Activated T-helper 17 cell treated with anti-CD3 and anti-CD28 coated beads, Interleukin-2, amount 50 U/mL, for 72 hours (primary cell): ENCODE measurements around the gene LRBA. TPM values are rescaled to one million over a fixed set of nuclear protein-coding genes. Genes with fewer than 3 reads are reported as not detected.
A peak's percentile ranks its signal among the peaks of the same experiment; 100 is the strongest.

ENCODE experiments used
- ATAC-seq: fragments of 150-1000 bp; cut with Tn5 transposase; replicated peaks from 2 replicates; pipeline ENCODE4 v1.10.0; 2021; ENCODE audit warnings: mild to moderate bottlenecking, moderate library complexity
- H3K27ac Mint-ChIP-seq: one replicate; pipeline ENCODE4 v1.8.0; 2022; ENCODE audit warnings: mixed read lengths
- H3K27me3 Mint-ChIP-seq: one replicate; pipeline ENCODE4 v1.8.0; 2022; ENCODE audit warnings: mixed read lengths
- H3K36me3 Mint-ChIP-seq: one replicate; pipeline ENCODE4 v1.8.0; 2022; ENCODE audit warnings: low read depth, mild to moderate bottlenecking, mixed read lengths
- H3K4me1 Mint-ChIP-seq: one replicate; pipeline ENCODE4 v1.8.0; 2022; ENCODE audit warnings: mixed read lengths
- H3K4me3 Mint-ChIP-seq: one replicate; pipeline ENCODE4 v1.8.0; 2022; ENCODE audit warnings: mild to moderate bottlenecking, mixed read lengths
- H3K9me3 Mint-ChIP-seq: one replicate; pipeline ENCODE4 v1.8.0; 2022; ENCODE audit warnings: mixed read lengths
- total RNA-seq, 2 donors: library from RNA; stranded (reverse); gene quantifications; one replicate each; pipeline ENCODE4 v1.2.3, GENCODE V29; 2022

Gene LRBA
- total RNA-seq, 2 donors from 2014 or later, result 65.2 to 83.4 TPM

DNA sequence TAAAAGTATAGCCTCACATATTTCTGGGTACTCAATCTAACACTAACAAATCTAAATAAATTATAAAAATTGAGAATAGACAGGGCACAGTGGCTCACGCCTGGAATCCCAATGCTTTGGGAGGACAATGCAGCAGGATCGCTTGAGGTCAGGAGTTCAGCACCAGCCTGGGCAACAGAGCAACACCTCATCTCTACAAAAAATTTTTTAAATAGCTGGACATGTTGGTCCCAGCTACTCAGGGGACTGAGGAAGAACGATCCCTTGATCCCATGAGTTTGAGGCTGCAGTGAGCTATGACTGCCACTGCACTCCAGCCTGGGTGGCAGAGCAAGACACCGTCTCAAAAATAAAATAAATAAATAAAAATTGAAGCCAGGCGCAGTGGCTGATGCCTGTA, 192.7 kb downstream of the LRBA start:
- no peak overlapping the region for H3K4me3 Mint-ChIP-seq
- H3K4me1 Mint-ChIP-seq, result peaks cover 29% of the 10 kb centered on the region
- peaks cover 67% of the 10 kb centered on the region for H3K36me3 Mint-ChIP-seq
- no peak for ATAC-seq
- H3K27me3 Mint-ChIP-seq, result no peaks in the 10 kb centered on the region
- H3K9me3 Mint-ChIP-seq, result no peaks in the 10 kb centered on the region
- H3K27ac Mint-ChIP-seq, result no peak overlapping the region

DNA sequence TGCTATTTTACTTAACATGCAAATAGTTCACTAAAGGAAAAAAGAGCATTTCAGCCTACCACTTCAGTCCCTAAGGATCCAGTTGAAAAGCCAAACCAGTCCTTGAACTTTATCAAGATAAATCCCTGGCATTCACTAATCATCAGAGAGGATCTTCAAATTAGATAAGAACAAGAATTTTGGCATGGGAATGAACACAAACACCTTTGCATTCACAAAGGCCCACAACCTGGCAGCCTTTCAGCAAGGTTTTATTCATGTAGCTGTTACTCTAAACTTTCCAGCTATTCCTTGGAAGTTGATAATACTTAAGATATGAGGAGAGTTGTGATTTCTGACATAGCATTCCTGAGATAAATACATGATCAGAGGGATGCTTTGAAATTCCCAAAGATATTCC, 193.4 kb downstream of the LRBA start:
- Mint-ChIP-seq H3K9me3 (no peaks in the 10 kb centered on the region), H3K4me3 (no peak overlapping the region), H3K36me3 (peaks cover 65% of the 10 kb centered on the region), H3K4me1 (peaks cover 21% of the 10 kb centered on the region), H3K27ac (no peak overlapping the region), H3K27me3 (no peaks in the 10 kb centered on the region)
- no peak for ATAC-seq

DNA sequence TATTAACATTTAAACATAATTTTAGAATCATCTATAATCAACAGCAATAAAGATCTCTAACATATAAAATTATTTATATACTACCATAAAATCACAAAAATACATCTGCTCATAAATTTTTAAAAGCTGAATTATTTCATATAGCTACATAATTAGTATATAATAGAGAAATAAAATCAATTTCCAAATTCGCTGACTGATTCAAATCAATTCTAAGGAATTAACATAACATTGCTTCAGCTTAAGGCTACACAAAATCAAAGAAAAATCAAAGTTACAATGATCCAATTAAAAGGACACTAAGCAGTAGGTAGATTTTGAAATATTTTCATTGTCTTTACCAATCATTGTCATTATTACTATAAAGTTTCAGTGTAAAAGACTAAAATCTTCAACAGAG, 194.7 kb downstream of the LRBA start:
- Mint-ChIP-seq H3K27ac (no peak overlapping the region), H3K9me3 (no peaks in the 10 kb centered on the region), H3K4me3 (no peak overlapping the region), H3K4me1 (peaks cover 19% of the 10 kb centered on the region), H3K36me3 (peaks cover 61% of the 10 kb centered on the region), H3K27me3 (no peaks in the 10 kb centered on the region)
- no peak for ATAC-seq

DNA sequence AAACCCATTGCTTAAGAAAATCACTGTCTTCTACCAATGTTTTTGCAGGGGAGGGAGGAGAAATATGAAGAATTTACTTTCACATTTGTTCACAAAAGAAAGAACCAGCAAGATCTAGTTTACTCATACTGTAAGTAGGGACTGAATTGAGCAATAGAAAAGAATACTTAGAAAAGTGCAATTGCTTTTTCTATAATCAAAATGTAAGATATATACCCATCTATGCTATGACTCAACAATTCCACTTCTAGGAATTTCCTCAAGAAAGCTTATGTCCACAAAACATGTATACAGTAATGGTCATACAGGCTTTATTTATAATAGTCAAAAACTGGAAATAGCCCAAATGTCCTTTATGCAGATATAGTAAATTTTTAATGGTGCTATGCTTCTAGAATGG, 196.4 kb downstream of the LRBA start:
- no peaks in the 10 kb centered on the region for H3K27me3 Mint-ChIP-seq
- peak; percentile 69 for ATAC-seq

DNA sequence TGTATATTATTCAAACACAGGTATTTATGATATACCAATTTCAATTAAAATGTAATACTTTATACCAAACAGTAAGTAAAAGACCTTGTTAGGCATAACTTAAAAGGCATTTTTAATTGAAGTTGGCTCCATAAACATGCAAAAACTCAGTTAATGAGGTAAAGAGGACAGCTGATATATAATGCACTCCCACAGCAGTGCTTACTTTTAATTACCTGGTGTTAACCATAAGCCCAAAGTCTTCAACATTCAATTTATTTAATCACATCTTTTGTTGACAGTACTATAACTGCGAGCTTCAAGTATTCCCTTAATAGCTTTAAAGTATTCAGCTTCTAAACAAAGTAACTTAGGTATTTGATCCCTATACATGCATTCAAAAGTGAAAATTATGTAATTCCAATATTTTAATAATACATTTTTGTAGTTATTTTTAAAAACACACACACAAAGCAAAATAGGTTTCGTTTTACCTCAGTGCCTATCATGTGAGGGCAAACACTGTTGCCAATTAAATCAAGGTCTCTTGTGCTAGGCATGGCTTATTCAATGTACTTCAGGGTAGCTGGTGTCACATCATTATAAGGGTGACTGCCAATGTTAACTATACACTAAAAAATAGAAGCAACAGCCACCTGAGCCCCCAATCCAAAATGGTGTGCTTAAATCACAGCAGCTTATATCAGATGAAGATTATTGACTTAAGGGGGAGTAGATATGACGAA, 197.1 kb downstream of the LRBA start:
- Mint-ChIP-seq H3K27me3 (no peaks in the 10 kb centered on the region), H3K4me1 (peaks cover 13% of the 10 kb centered on the region), H3K27ac (no peak overlapping the region), H3K9me3 (no peaks in the 10 kb centered on the region), H3K36me3 (peaks cover 53% of the 10 kb centered on the region), H3K4me3 (no peak overlapping the region)
- no peak for ATAC-seq

More for the DNA sequence above, 196.4 kb downstream of the LRBA start:
- Mint-ChIP-seq H3K9me3 (no peaks in the 10 kb centered on the region), H3K36me3 (peaks cover 54% of the 10 kb centered on the region), H3K27ac (peak overlapping the region; percentile 33), H3K4me1 (peaks cover 13% of the 10 kb centered on the region), H3K4me3 (no peak overlapping the region)

DNA sequence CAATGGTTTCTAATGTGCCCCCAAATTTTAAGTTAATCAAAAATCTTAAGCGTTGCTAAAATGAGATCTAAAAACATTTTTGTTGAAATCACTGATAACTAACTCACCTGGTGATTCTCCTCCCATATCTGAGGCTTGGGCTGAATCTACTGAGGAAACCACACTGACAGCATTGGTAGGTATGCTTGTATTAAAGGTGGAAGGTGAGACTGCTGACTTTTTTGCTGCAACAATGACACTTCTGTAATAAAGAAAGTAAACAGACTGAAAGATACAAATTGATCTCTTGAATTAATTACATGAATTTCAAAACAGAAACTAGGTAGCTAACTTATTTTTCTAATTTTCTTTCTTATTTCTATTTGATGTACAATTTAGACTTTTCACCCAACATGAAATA, 198.1 kb downstream of the LRBA start:
- H3K27ac Mint-ChIP-seq, result no peak overlapping the region
- H3K36me3 Mint-ChIP-seq, result peaks cover 63% of the 10 kb centered on the region
- H3K4me3 Mint-ChIP-seq, result no peak overlapping the region
- H3K27me3 Mint-ChIP-seq, result no peaks in the 10 kb centered on the region
- no peak for ATAC-seq
- H3K9me3 Mint-ChIP-seq, result no peaks in the 10 kb centered on the region
- peaks cover 13% of the 10 kb centered on the region for H3K4me1 Mint-ChIP-seq

DNA sequence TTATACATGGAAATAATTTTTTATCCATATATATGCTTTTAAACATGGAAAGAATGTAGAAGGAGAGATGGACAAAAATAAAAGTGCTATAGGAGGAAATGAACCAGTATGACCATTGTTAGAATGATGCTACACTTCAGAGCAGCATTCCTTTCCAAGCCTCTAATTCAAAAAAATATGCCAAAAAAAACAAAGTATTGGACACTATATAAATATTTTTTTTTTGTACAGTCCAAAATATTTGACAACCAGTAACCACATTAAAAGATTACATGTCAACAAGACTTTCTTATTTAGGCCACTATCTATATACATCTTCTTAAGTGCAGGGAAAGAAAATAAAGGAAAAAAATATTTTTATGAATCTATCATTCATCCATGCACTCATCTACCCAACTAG, 198.6 kb downstream of the LRBA start:
- Mint-ChIP-seq H3K9me3 (no peaks in the 10 kb centered on the region), H3K27ac (no peak overlapping the region), H3K27me3 (no peaks in the 10 kb centered on the region)

DNA sequence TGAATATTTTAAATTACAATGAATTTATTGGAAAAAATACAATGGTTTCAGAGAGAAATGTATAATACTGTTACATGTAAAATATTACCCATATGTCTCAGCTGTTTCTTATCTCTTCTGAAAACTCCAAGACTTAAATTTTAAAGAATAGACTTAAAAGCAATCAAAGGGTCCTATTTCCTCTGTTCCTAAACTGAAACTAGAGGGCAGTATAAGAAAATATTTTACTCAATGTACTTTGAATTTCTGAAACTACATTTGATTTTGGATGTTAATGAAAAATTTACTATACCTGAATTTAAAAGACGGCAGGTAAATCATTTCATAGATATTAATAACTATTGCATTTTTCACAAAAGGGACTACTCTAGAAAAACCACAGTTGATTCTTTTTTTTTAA, 200.2 kb downstream of the LRBA start:
- Mint-ChIP-seq H3K27ac (no peak overlapping the region), H3K9me3 (no peaks in the 10 kb centered on the region), H3K36me3 (peaks cover 69% of the 10 kb centered on the region), H3K27me3 (no peaks in the 10 kb centered on the region), H3K4me1 (peaks cover 13% of the 10 kb centered on the region), H3K4me3 (no peak overlapping the region)
- no peak for ATAC-seq

More for the DNA sequence above, 198.6 kb downstream of the LRBA start:
- Mint-ChIP-seq H3K4me1 (peaks cover 13% of the 10 kb centered on the region), H3K4me3 (no peak overlapping the region), H3K36me3 (peaks cover 64% of the 10 kb centered on the region)
- no peak for ATAC-seq

DNA sequence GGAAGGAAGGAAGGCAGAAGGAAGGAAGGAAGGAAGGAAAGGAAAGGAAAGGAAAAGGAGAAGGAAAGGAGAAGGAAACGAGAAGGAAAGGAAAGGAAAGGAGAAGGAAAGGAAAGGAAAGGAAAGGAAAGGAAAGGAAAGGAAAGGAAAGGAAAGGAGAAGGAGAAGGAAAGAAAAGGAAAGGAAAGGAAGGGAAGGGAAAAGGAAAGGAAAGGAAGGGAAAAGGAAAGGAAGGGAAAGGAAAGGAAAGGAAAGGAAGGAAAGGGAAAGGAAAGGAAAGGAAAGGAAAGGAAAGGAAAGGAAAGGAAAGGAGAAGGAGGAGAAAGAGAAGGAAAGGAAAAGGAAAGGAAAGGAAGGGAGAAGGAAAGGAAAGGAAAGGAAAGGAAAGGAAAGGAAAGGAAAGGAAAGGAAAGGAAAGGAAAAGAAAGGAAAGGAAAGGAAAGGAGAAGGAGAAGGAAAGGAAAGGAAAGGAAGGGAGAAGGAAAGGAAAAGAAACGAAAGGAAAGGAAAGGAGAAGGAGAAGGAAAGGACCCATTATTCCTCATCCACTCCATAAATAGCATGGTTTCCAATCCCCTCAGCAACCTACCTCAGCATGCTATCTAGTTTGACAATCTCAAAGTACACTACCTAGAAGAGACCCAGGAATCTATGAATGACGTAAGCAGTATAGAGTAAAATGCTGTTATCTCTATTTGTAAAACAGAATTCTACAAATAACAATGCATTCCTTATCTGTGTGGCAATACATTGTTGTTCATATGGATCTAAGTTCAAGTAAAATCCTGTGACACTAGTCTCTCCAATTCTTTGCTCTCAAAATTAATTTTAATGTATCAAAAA, 209.7 kb downstream of the LRBA start:
- Mint-ChIP-seq H3K27ac (no peak overlapping the region), H3K4me3 (no peak overlapping the region), H3K36me3 (peaks cover 76% of the 10 kb centered on the region), H3K9me3 (no peaks in the 10 kb centered on the region), H3K27me3 (no peaks in the 10 kb centered on the region), H3K4me1 (peaks cover 4% of the 10 kb centered on the region)
- ATAC-seq, result no peak

DNA sequence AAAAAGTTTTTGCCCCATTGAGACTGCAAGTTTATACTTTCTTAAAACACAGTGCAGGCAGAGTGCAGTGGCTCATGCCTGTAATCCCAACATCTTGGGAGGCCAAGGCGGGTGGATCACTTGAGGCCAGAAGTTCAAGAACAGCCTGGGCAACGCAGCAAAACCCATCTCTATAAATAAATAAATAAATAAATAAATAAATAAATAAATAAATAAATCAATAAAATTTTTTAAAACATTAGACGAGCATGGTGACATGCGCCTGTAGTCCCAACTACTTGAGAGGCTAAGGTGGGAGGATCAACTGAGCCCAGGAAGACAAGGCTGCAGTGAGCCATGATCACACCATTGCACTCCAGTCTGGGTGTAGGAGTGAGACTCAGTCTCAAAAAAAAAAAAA, 213.3 kb downstream of the LRBA start:
- Mint-ChIP-seq H3K27ac (no peak overlapping the region), H3K4me3 (no peak overlapping the region), H3K27me3 (no peaks in the 10 kb centered on the region), H3K4me1 (peaks cover 4% of the 10 kb centered on the region), H3K9me3 (no peaks in the 10 kb centered on the region), H3K36me3 (peaks cover 81% of the 10 kb centered on the region)
- ATAC-seq, result no peak

DNA sequence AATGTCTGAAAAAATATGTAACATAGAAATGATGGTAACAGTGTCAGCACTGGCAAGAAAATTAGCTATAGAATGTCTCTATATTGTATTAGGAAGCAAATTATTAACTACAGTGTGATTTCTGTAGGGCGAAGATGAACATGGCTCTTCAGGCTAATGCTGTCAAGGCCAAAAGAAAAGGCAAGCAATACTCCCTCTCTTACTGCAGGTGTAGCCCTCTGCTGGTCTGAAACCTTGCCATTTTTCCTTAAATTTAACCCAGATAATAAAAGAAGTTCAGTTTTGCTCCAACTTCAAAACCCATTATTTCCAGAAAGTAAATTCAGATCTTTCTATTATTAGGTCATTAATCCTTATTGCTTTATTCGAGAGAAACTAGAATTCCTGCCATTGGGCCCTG, 215.9 kb downstream of the LRBA start:
- Mint-ChIP-seq H3K9me3 (no peaks in the 10 kb centered on the region), H3K27ac (no peak overlapping the region), H3K36me3 (peaks cover 64% of the 10 kb centered on the region), H3K27me3 (no peaks in the 10 kb centered on the region), H3K4me3 (no peak overlapping the region), H3K4me1 (no peaks in the 10 kb centered on the region)
- no peak for ATAC-seq

DNA sequence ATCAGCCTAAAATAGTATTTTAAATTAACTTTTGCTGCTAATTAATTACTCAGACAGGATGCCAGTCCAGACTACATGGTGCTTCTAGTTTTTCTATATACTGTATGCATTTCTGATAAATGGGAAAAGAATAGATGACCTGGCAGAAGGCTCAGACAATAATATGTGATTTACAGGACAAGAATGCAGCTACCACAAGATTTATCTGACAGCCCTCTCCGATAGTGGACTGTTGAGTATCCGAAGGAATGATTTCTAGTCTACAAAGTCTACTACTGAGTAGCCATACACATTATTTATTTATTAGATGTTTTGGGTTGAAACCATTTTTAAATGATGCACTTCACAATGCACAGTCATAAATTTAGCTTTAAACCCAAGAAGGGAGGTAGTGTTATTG, 220.4 kb downstream of the LRBA start:
- Mint-ChIP-seq H3K9me3 (no peaks in the 10 kb centered on the region), H3K27ac (no peak overlapping the region), H3K4me3 (no peak overlapping the region), H3K27me3 (no peaks in the 10 kb centered on the region), H3K4me1 (no peaks in the 10 kb centered on the region), H3K36me3 (peaks cover 47% of the 10 kb centered on the region)
- ATAC-seq, result no peak

DNA sequence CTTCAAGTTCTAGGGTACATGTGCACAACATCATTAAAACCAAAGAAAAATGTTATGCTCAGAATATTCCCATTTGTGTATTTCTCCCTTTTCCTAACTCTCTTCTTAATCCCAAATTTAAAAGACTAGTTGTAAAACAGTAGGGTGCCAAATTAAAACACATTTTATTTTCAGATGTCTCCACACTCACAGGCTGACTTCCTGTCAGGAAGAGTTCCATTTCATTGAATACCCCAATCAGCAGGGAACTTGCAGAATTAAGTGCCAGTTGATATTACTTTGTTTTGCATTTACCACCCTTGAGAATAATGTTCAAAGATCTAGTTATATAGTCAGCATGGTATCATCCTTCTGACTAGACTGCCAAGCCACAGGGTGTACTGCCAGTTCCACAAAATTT, 225.2 kb downstream of the LRBA start:
- no peak for ATAC-seq
- Mint-ChIP-seq H3K4me1 (no peaks in the 10 kb centered on the region), H3K9me3 (no peaks in the 10 kb centered on the region), H3K36me3 (peaks cover 25% of the 10 kb centered on the region), H3K27me3 (no peaks in the 10 kb centered on the region), H3K4me3 (no peak overlapping the region), H3K27ac (no peak overlapping the region)

DNA sequence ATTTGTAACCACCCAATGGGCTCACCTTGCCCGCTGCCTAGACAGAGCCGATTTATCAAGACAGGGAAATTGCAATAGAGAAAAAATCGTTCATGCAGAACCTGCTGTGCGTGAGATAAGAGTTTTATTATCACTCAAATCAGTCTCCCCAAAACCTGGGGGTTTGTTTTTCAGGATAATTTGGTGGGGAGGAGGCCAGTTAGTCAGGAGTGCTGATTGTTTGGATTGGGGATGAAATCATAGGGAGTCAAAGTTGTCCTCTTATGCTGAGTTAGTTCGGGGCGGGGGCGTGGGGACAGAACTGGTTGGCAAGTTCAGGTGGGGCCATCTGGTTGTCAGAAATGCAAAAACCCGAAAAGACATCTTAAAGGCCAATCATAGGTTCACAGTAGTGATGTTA, 230.1 kb downstream of the LRBA start:
- ATAC-seq, result no peak
- Mint-ChIP-seq H3K27ac (peak overlapping the region; percentile 5), H3K4me1 (no peaks in the 10 kb centered on the region), H3K27me3 (no peaks in the 10 kb centered on the region), H3K36me3 (peaks cover 27% of the 10 kb centered on the region), H3K4me3 (no peak overlapping the region), H3K9me3 (no peaks in the 10 kb centered on the region)

DNA sequence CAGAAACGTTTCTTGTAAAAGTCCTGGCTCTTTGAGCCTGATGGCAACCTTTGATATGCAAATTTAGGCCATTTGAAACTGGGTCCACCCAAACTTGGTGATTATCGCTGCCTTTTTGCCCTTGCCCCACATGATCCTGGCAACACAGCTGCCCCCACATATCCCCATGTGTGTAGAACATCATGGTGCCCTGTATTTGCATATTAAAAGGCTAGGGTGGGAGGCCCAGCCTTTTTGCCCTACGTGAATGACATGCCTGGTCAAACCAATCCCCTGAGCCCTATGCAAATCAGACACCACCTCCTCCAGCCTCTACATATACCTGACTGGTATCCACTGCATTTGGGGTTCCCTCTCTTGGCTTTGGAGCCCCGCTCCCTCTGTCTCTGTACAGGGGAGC, 230.8 kb downstream of the LRBA start:
- Mint-ChIP-seq H3K9me3 (no peaks in the 10 kb centered on the region), H3K4me1 (no peaks in the 10 kb centered on the region), H3K27me3 (no peaks in the 10 kb centered on the region), H3K36me3 (peaks cover 27% of the 10 kb centered on the region), H3K4me3 (no peak overlapping the region), H3K27ac (peak overlapping the region; percentile 5)
- ATAC-seq, result no peak
